Middle frontal gyrus (tissue), 1 donor: ENCODE measurements around the gene RIMKLB.
"Not testable (repeated sequence)": the region's sequence is repeated elsewhere in the genome, so short reads cannot be mapped to it uniquely, and the experiment has no call there.

Experiments
- DNase-seq: peaks from one replicate; pipeline ENCODE4 v3.0.0-alpha.2; 2015; ENCODE audit warnings: low spot score; ENCODE audit errors: extremely low spot score

RIMKLB gene

GRCh38 chr12:8771072-8771471 is 73.3 kb downstream of the RIMKLB start:
- DNase-seq: no peak

- DNase-seq: no peak
These were observed 75.7 kb downstream of the RIMKLB start for GRCh38 chr12:8773461-8773860.

GRCh38 chr12:8779281-8779680 is 81.5 kb downstream of the RIMKLB start:
- no peak for DNase-seq

- no peak for DNase-seq
These were observed 82.1 kb downstream of the RIMKLB start for GRCh38 chr12:8779862-8780261.

- no peak for DNase-seq
These were observed 82.6 kb downstream of the RIMKLB start for GRCh38 chr12:8780389-8780788.

GRCh38 chr12:8781381-8782127 is 83.8 kb downstream of the RIMKLB start:
- DNase-seq: no peak

GRCh38 chr12:8784290-8784888 is 86.6 kb downstream of the RIMKLB start:
- DNase-seq: no peak

- no peak for DNase-seq
These were observed 87.7 kb downstream of the RIMKLB start for GRCh38 chr12:8785499-8785898.

GRCh38 chr12:8787206-8787605 is 89.4 kb downstream of the RIMKLB start:
- not testable (repeated sequence) for DNase-seq

GRCh38 chr12:8788706-8789105 is 90.9 kb downstream of the RIMKLB start:
- DNase-seq: not testable (repeated sequence)

- not testable (repeated sequence) for DNase-seq
These were observed 91.7 kb downstream of the RIMKLB start for GRCh38 chr12:8789341-8790013.

- not testable (repeated sequence) for DNase-seq
These were observed 95.4 kb downstream of the RIMKLB start for GRCh38 chr12:8793226-8793625.

GRCh38 chr12:8794611-8795010 is 96.8 kb downstream of the RIMKLB start:
- not testable (repeated sequence) for DNase-seq

GRCh38 chr12:8796831-8797626 is 99.2 kb downstream of the RIMKLB start:
- DNase-seq: no peak

GRCh38 chr12:8801213-8801612 is 103.4 kb downstream of the RIMKLB start:
- not testable (repeated sequence) for DNase-seq

- DNase-seq: not testable (repeated sequence)
These were observed 107.0 kb downstream of the RIMKLB start for GRCh38 chr12:8804833-8805232.

GRCh38 chr12:8805487-8805886 is 107.7 kb downstream of the RIMKLB start:
- not testable (repeated sequence) for DNase-seq

- DNase-seq: not testable (repeated sequence)
These were observed 109.3 kb downstream of the RIMKLB start for GRCh38 chr12:8807084-8807483.

GRCh38 chr12:8810112-8810511 is 112.3 kb downstream of the RIMKLB start:
- not testable (repeated sequence) for DNase-seq

GRCh38 chr12:8813572-8814357 is 116.0 kb downstream of the RIMKLB start:
- no peak for DNase-seq
